Neural progenitor cell (in vitro differentiated cells): ENCODE results near the gene SCCPDH.

Experiments used
- CTCF ChIP-seq: fragments of 200-600 bp; sonication (generic); IDR thresholded peaks from 2 replicates; pipeline ENCODE4 v1.5.1; 2017; ENCODE audit warnings: antibody characterized with exemption, mild to moderate bottlenecking
- EZH2 ChIP-seq: fragments of 200-600 bp; sonication (generic); IDR thresholded peaks from 2 replicates; pipeline ENCODE4 v1.6.1; 2017; ENCODE audit warnings: antibody characterized with exemption, mild to moderate bottlenecking, moderate library complexity
- EZH2phosphoT487 ChIP-seq: fragments of 200-600 bp; sonication (generic); IDR thresholded peaks from 2 replicates; pipeline ENCODE4 v1.6.1; 2017; ENCODE audit warnings: antibody characterized with exemption

GRCh38 chr1:246678816-246679793 lies 45.1 kb upstream of the SCCPDH start:
- TF ChIP-seq EZH2 (no peak), CTCF (no peak), EZH2phosphoT487 (no peak)
